ENCODE data around the gene RNF115. TPM values are rescaled to one million over a fixed set of nuclear protein-coding genes. Genes with fewer than 3 reads are reported as not detected.

Gene RNF115
- total RNA-seq, 1 experiment from 2014 or later: 9.5 TPM

DNA sequence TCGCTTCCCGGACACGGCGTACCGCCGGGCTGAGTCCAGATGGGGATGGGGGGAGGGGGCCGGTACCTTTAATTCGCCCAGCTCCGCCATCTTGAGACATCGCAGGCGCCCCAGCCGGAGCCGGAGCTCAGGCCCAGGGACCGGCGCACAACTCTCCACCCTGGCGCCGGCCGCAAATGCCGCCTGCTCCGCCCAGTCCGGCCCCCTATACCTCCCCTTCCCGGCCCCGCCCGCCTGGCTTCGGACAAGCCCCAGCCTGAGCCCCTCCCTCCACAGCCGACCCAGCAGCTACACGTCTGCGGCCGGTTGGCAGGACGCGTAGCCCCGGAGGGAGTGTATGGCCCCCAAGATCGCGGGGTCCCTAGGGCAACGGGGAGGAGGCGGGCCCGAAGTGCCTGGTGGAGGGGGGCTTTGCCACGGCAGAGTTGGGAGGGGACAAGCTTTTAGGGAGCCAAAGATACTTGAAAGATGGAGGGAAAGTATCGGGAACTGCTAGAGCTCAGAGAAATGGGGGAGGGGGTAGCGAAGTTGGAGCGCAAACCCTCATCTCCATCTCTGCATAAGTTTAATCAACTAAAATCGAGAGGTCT is 35.1 kb upstream of the RNF115 start, which contains the start of gene PIAS3 (continued):
- TF ChIP-seq POLR2A (IDR thresholded peaks at IDR 0.05; ENCODE audit: borderline replicate concordance, extremely low read depth, insufficient read depth, insufficient read length) (peak; percentile 13), EZH2phosphoT487 (IDR thresholded peaks at IDR 0.05; ENCODE audit: borderline replicate concordance) (no peak)
- TF ChIP-seq, protein P1, sequence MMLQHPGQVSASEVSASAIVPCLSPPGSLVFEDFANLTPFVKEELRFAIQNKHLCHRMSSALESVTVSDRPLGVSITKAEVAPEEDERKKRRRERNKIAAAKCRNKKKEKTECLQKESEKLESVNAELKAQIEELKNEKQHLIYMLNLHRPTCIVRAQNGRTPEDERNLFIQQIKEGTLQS (IDR thresholded peaks at IDR 0.05): no peak

DNA sequence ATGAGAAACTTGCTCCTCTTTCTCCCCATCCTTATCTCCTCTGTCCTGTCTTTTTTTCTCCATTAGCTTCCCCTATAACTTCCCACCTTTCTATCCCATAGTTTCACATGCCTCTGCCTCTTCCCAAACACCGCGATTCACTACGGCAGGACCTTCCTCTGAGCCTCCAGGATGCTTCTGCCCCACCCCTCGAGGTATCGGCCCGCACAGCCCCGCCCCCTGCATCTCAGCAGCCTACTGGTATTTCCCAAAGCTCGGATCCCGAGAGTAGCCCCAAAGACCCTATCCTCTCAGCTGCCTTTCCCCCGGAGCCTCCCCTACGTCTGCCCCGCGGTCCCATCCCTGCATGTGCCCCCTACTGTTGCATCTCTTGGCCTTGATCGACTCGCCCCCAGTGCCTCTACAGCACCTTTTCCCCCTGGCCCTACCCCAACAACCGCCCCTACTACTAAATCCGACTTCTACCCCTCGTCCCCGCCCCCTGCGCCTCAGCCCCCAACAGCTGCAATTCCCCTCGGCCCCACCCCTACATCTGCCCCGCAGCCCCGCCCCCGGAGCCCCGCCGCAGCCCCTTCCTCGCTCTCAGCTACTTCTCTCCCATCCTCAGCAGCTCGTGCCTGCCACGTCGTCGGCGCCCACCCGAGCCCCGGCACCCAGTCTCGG is 34.5 kb upstream of the RNF115 start:
- H2AFZ ChIP-seq (ENCODE audit: low read depth, low read length, poor library complexity, severe bottlenecking): no peak overlapping the region
- H3K27ac ChIP-seq (ENCODE audit: low read depth, low read length): peak overlapping the region; percentile 71
- intact Hi-C loops (cut with micrococcal nuclease): no loop called here
- ChIA-PET POLR2A (interaction anchor here (0.7 to 2.7 kb wide), 16 partner anchors 10 to 193 kb away, joined by 3 to 22 read pairs (median 5); partner anchors contain the start of genes ANKRD34A, ANKRD35, LIX1L and NUDT17), CTCF (interaction anchor here (0.8 to 6.6 kb wide), 9 partner anchors 8 to 174 kb away, joined by 3 to 87 read pairs (median 5); partner anchors contain the start of genes ANKRD34A, NUDT17, POLR3C and POLR3GL), RAD21 (ENCODE audit: low non-redundant PET in 1 of 2, low total read pairs in 2 of 2, uncharacterized antibody in 2 of 2, unreplicated experiment in 2 of 2) (interaction anchor here (0.6 to 1.2 kb wide), 4 partner anchors 13 to 177 kb away, joined by 3 read pairs; partner anchors contain the start of gene NUDT17 (in 1 of the 2))
- H3K79me2 ChIP-seq (ENCODE audit: insufficient read depth, low read length): peaks cover 5% of the 10 kb centered on the region; the same call in 1 of the 2 replicates
- H3K36me3 ChIP-seq (ENCODE audit: control insufficient read depth in 1 of 2, insufficient read depth in 2 of 2, low read length in 2 of 2): peaks cover 0 to 21% of the 10 kb centered on the region in 2 experiments
- H3K9me3 ChIP-seq (ENCODE audit: control insufficient read depth in 1 of 2, insufficient read depth in 1 of 2, low read depth in 1 of 2, low read length in 2 of 2): no peaks in the 10 kb centered on the region
- DNase-seq (ENCODE audit: low read depth, low spot score) (no peak), ATAC-seq (peak; percentile 30)
- peak overlapping the region; percentile 67 for H3K9ac ChIP-seq (ENCODE audit: low read length)
- H3K4me2 ChIP-seq (ENCODE audit: low read length): peak overlapping the region; percentile 97
- peak overlapping the region; percentile 73 to 75 for H3K4me3 ChIP-seq (replicated peaks in 1 of 2; ENCODE audit: low read depth in 1 of 2, low read length in 2 of 2)
- H3K4me1 ChIP-seq (ENCODE audit: control insufficient read depth in 1 of 2, insufficient read depth in 2 of 2, low read length in 2 of 2): peaks cover 11 to 15% of the 10 kb centered on the region in 2 experiments; a peak in 3 of 4 replicates
- no peaks in the 10 kb centered on the region for H3K27me3 ChIP-seq (ENCODE audit: insufficient read depth, low read length)
- no peaks in the 10 kb centered on the region for H4K20me1 ChIP-seq (ENCODE audit: insufficient read depth)
- no peaks in the 10 kb centered on the region for H3K9me2 ChIP-seq (ENCODE audit: insufficient read depth)
- BruUV-seq (replicated peaks): no TSS peak
- TF ChIP-seq POLR2AphosphoS5 (IDR thresholded peaks at IDR 0.05; ENCODE audit: low read depth, low read length) (no peak), ELF1 (IDR thresholded peaks at IDR 0.05; ENCODE audit: borderline replicate concordance, low read depth) (no peak), SP1 (IDR thresholded peaks at IDR 0.05; ENCODE audit: low read depth) (no peak), POLR2A (IDR thresholded peaks at IDR 0.05; ENCODE audit: borderline replicate concordance, extremely low read depth, insufficient read depth, insufficient read length) (no peak), ZFX (IDR thresholded peaks at IDR 0.05) (no peak), EZH2 (IDR thresholded peaks at IDR 0.05) (no peak), RAD21 (IDR thresholded peaks at IDR 0.05; ENCODE audit: low read depth) (no peak), YY1 (IDR thresholded peaks at IDR 0.05; ENCODE audit: extremely low read depth, insufficient replicate concordance, low read depth, low read length) (no peak)
- TF ChIP-seq, protein P2, sequence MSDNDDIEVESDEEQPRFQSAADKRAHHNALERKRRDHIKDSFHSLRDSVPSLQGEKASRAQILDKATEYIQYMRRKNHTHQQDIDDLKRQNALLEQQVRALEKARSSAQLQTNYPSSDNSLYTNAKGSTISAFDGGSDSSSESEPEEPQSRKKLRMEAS (IDR thresholded peaks at IDR 0.05): no peak
- TF ChIP-seq, protein P3, sequence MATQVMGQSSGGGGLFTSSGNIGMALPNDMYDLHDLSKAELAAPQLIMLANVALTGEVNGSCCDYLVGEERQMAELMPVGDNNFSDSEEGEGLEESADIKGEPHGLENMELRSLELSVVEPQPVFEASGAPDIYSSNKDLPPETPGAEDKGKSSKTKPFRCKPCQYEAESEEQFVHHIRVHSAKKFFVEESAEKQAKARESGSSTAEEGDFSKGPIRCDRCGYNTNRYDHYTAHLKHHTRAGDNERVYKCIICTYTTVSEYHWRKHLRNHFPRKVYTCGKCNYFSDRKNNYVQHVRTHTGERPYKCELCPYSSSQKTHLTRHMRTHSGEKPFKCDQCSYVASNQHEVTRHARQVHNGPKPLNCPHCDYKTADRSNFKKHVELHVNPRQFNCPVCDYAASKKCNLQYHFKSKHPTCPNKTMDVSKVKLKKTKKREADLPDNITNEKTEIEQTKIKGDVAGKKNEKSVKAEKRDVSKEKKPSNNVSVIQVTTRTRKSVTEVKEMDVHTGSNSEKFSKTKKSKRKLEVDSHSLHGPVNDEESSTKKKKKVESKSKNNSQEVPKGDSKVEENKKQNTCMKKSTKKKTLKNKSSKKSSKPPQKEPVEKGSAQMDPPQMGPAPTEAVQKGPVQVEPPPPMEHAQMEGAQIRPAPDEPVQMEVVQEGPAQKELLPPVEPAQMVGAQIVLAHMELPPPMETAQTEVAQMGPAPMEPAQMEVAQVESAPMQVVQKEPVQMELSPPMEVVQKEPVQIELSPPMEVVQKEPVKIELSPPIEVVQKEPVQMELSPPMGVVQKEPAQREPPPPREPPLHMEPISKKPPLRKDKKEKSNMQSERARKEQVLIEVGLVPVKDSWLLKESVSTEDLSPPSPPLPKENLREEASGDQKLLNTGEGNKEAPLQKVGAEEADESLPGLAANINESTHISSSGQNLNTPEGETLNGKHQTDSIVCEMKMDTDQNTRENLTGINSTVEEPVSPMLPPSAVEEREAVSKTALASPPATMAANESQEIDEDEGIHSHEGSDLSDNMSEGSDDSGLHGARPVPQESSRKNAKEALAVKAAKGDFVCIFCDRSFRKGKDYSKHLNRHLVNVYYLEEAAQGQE (IDR thresholded peaks at IDR 0.05; ENCODE audit: low read depth): no peak
- TF ChIP-seq, protein P4, sequence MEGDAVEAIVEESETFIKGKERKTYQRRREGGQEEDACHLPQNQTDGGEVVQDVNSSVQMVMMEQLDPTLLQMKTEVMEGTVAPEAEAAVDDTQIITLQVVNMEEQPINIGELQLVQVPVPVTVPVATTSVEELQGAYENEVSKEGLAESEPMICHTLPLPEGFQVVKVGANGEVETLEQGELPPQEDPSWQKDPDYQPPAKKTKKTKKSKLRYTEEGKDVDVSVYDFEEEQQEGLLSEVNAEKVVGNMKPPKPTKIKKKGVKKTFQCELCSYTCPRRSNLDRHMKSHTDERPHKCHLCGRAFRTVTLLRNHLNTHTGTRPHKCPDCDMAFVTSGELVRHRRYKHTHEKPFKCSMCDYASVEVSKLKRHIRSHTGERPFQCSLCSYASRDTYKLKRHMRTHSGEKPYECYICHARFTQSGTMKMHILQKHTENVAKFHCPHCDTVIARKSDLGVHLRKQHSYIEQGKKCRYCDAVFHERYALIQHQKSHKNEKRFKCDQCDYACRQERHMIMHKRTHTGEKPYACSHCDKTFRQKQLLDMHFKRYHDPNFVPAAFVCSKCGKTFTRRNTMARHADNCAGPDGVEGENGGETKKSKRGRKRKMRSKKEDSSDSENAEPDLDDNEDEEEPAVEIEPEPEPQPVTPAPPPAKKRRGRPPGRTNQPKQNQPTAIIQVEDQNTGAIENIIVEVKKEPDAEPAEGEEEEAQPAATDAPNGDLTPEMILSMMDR (IDR thresholded peaks at IDR 0.05 in 2 of 3, conservative IDR thresholded peaks at IDR 0.05 in 1 of 3; ENCODE audit: borderline replicate concordance in 1 of 3, insufficient read depth in 1 of 3, low read depth in 2 of 3, low read length in 2 of 3): no peak
- TF ChIP-seq, protein P5, sequence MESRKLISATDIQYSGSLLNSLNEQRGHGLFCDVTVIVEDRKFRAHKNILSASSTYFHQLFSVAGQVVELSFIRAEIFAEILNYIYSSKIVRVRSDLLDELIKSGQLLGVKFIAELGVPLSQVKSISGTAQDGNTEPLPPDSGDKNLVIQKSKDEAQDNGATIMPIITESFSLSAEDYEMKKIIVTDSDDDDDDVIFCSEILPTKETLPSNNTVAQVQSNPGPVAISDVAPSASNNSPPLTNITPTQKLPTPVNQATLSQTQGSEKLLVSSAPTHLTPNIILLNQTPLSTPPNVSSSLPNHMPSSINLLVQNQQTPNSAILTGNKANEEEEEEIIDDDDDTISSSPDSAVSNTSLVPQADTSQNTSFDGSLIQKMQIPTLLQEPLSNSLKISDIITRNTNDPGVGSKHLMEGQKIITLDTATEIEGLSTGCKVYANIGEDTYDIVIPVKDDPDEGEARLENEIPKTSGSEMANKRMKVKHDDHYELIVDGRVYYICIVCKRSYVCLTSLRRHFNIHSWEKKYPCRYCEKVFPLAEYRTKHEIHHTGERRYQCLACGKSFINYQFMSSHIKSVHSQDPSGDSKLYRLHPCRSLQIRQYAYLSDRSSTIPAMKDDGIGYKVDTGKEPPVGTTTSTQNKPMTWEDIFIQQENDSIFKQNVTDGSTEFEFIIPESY (IDR thresholded peaks at IDR 0.05; ENCODE audit: extremely low read depth, insufficient replicate concordance, low read length): no peak

All from HCT116 (cell line).